HepG2 (cell line): ENCODE measurements around the gene CYSRT1. TPM values are rescaled to one million over a fixed set of nuclear protein-coding genes. Genes with fewer than 3 reads are reported as not detected.

Source experiments
- ATAC-seq: fragments of 200-7000 bp; cut with Tn5 transposase; 3 replicates; pipeline ENCODE4 v1.9.1; 2020; ENCODE audit warnings: mild to moderate bottlenecking, moderate library complexity
- BruUV-seq: library from RNA; stranded (reverse); fragments of 400-500 nt; replicated peaks from 2 replicates; lab custom pipeline; 2021; lab: Mats Ljungman, UMichigan
- CTCF ChIA-PET: fragments of 300-600 bp; formaldehyde crosslinking; extraction: SDS; loops from one replicate; lab custom pipeline; 2021; ENCODE audit warnings: low total read pairs, inconsistent platforms, low intra/inter-chr PET ratio; lab: Yijun Ruan, JAX
- POLR2A ChIA-PET: fragments of 350-600 bp; sonication (Branson Sonifier 250); formaldehyde crosslinking; loops from one replicate; lab custom pipeline; 2020; ENCODE audit warnings: antibody characterized with exemption, inconsistent platforms; lab: Yijun Ruan, JAX
- DNase-seq: peaks from one replicate; pipeline ENCODE4 v3.0.0-alpha.2; 2015; ENCODE audit warnings: low spot score
- FAIRE-seq: peaks from 3 replicates; lab custom pipeline; 2011; peaks lifted over from hg19 to GRCh38; lab: Jason Lieb, UNC
- H2AFZ ChIP-seq: one replicate; pipeline ENCODE4 v1.6.1; 2011; ENCODE audit warnings: low read length, inconsistent platforms
- H3K27ac ChIP-seq: fragments of 300-600 bp; 3 replicates; pipeline ENCODE4 v1.8.0; 2011; ENCODE audit warnings: mixed run types, mild to moderate bottlenecking, mixed read lengths, low read length, inconsistent platforms; ENCODE audit not compliant: insufficient read depth; ENCODE audit errors: extremely low read length
- H3K27me3 ChIP-seq, 2 experiments: fragments of 200-600 bp in 1 of 2; 2 replicates in 1 of 2; 3 replicates in 1 of 2; pipeline versions ENCODE4 v1.6.0 to v1.8.0; 2011; ENCODE audit warnings: low read length in 2 of 2, mild to moderate bottlenecking in 2 of 2, moderate library complexity in 2 of 2, inconsistent platforms in 1 of 2; ENCODE audit not compliant: insufficient read depth in 2 of 2, control insufficient read depth in 1 of 2
- H3K36me3 ChIP-seq, 2 experiments: fragments of 200-600 bp in 1 of 2; replicated peaks in 1 of 2; 2 replicates in 1 of 2; 3 replicates in 1 of 2; pipeline versions ENCODE4 v1.5.1 to v1.8.0; 2011; ENCODE audit warnings: low read length in 2 of 2, inconsistent platforms in 1 of 2; ENCODE audit not compliant: insufficient read depth in 2 of 2, control insufficient read depth in 1 of 2
- H3K4me1 ChIP-seq: 2 replicates; pipeline ENCODE4 v1.5.1; 2012; ENCODE audit warnings: low read length, inconsistent platforms; ENCODE audit not compliant: insufficient read depth
- H3K4me2 ChIP-seq: 2 replicates; pipeline ENCODE4 v1.6.0; 2011; ENCODE audit warnings: low read depth, low read length, inconsistent platforms
- H3K4me3 ChIP-seq, 3 experiments: fragments of 200-600 bp in 1 of 3; sonication (generic), shearing (Covaris generic) in 1 of 3; replicated peaks in 1 of 3; 2 replicates each; pipeline ENCODE4 v1.5.1; 2011 to 2016; ENCODE audit warnings: low read length in 3 of 3, inconsistent platforms in 2 of 3, low read depth in 2 of 3, mild to moderate bottlenecking in 2 of 3, control low read depth in 1 of 3, mixed read lengths in 1 of 3; ENCODE audit not compliant: insufficient read depth in 1 of 3
- H3K79me2 ChIP-seq: one replicate; pipeline ENCODE4 v1.6.1; 2011; ENCODE audit warnings: low read length, inconsistent platforms; ENCODE audit not compliant: insufficient read depth
- H3K9ac ChIP-seq: 2 replicates; pipeline ENCODE4 v1.6.0; 2011; ENCODE audit warnings: mild to moderate bottlenecking, low read depth, low read length, inconsistent platforms; ENCODE audit not compliant: insufficient read depth
- H3K9me3 ChIP-seq: 2 replicates; pipeline ENCODE4 v1.5.1; 2012; ENCODE audit warnings: mild to moderate bottlenecking, low read length
- H4K20me1 ChIP-seq: 2 replicates; pipeline ENCODE4 v1.6.0; 2011; ENCODE audit warnings: inconsistent platforms, mild to moderate bottlenecking, low read length, moderate library complexity; ENCODE audit not compliant: insufficient read depth
- AKAP8 ChIP-seq: sonication (generic); formaldehyde crosslinking; IDR thresholded peaks from 2 replicates; pipeline ENCODE4 v1.5.1; 2020; ENCODE audit warnings: mild to moderate bottlenecking, missing genetic modification reagents
- BCL6 ChIP-seq: IDR thresholded peaks from 2 replicates; pipeline ENCODE4 v1.6.1; 2016; ENCODE audit warnings: missing genetic modification reagents, missing compliant biosample characterization
- ESRRA ChIP-seq: sonication (generic); formaldehyde crosslinking; IDR thresholded peaks from 2 replicates; pipeline ENCODE4 v1.5.1; 2020; ENCODE audit warnings: mild to moderate bottlenecking, low read depth, missing genetic modification reagents
- FIP1L1 ChIP-seq: fragments of 200-400 bp; formaldehyde crosslinking; IDR thresholded peaks from 2 replicates; pipeline ENCODE4 v1.6.1; 2018; ENCODE audit warnings: low read depth, mild to moderate bottlenecking, low read length, moderate library complexity, borderline replicate concordance; ENCODE audit not compliant: insufficient read depth
- GABPB1 ChIP-seq: IDR thresholded peaks from 2 replicates; pipeline ENCODE4 v1.6.1; 2016; ENCODE audit warnings: mild to moderate bottlenecking, missing genetic modification reagents, moderate library complexity, missing compliant biosample characterization
- GATA4 ChIP-seq: sonication (generic); IDR thresholded peaks from 2 replicates; pipeline ENCODE4 v1.6.1; 2016; ENCODE audit warnings: antibody characterized with exemption, low read depth, borderline replicate concordance
- KDM4B ChIP-seq: sonication (generic); formaldehyde crosslinking; IDR thresholded peaks from 2 replicates; pipeline ENCODE4 v1.4.0; 2020; ENCODE audit warnings: missing genetic modification reagents
- KLF11 ChIP-seq: IDR thresholded peaks from 2 replicates; pipeline ENCODE4 v1.6.1; 2016; ENCODE audit warnings: missing compliant biosample characterization
- MXD4 ChIP-seq: IDR thresholded peaks from 2 replicates; pipeline ENCODE4 v1.6.1; 2016; ENCODE audit warnings: mild to moderate bottlenecking, missing biosample characterization, missing genetic modification reagents
- NFKB2 ChIP-seq: sonication (generic); formaldehyde crosslinking; IDR thresholded peaks from 2 replicates; pipeline ENCODE4 v1.4.0; 2020; ENCODE audit warnings: missing genetic modification reagents, borderline replicate concordance
- PCBP2 ChIP-seq: fragments of 200-400 bp; formaldehyde crosslinking; optimal IDR thresholded peaks from 2 replicates; pipeline ENCODE3; 2018; ENCODE audit warnings: low read length, low read depth; ENCODE audit not compliant: poor library complexity, severe bottlenecking
- PHF5A ChIP-seq: IDR thresholded peaks from one replicate; pipeline ENCODE4 v1.6.1; 2018; ENCODE audit warnings: low read depth, missing genetic modification reagents; ENCODE audit not compliant: unreplicated experiment
- PLRG1 ChIP-seq: fragments of 450-650 bp; conservative IDR thresholded peaks from 2 replicates; pipeline ENCODE4 v1.6.1; 2016
- REPIN1 ChIP-seq: sonication (generic); formaldehyde crosslinking; IDR thresholded peaks from 2 replicates; pipeline ENCODE4 v1.8.0; 2022; ENCODE audit warnings: missing genetic modification reagents, low read depth, mild to moderate bottlenecking, borderline replicate concordance
- SALL2 ChIP-seq: sonication (generic); formaldehyde crosslinking; IDR thresholded peaks from 2 replicates; pipeline ENCODE4 v1.8.1; 2023; ENCODE audit warnings: mild to moderate bottlenecking, missing genetic modification reagents, inconsistent platforms
- TEAD3 ChIP-seq: optimal IDR thresholded peaks from 2 replicates; pipeline ENCODE3; 2016; ENCODE audit warnings: borderline replicate concordance
- ZNF124 ChIP-seq: sonication (generic); formaldehyde crosslinking; IDR thresholded peaks from 2 replicates; pipeline ENCODE4 v1.4.0; 2020; ENCODE audit warnings: missing genetic modification reagents
- ZNF205 ChIP-seq: IDR thresholded peaks from 2 replicates; pipeline ENCODE4 v1.6.1; 2018; ENCODE audit warnings: missing biosample characterization, missing genetic modification reagents
- ZNF484 ChIP-seq: sonication (generic); formaldehyde crosslinking; IDR thresholded peaks from 2 replicates; pipeline ENCODE4 v1.5.1; 2020; ENCODE audit warnings: mild to moderate bottlenecking, low read depth, missing genetic modification reagents, borderline replicate concordance
- ZNF629 ChIP-seq: sonication (generic); formaldehyde crosslinking; conservative IDR thresholded peaks from 2 replicates; pipeline ENCODE4 v1.5.0; 2020; ENCODE audit warnings: missing genetic modification reagents
- WGBS: methylation state at CpG from one replicate; pipeline ENCODE4 v1.1.6; 2017; ENCODE audit warnings: low lambda C conversion rate; 5-methylcytosine and 5-hydroxymethylcytosine counted together
- in situ Hi-C: cut with HindIII; loops from 2 replicates; pipeline ENCODE4 v1.10.0; 2017; ENCODE audit warnings: low pct_unique_long_range_greater_than_20kb; ENCODE audit not compliant: extremely low pct_ligation_motif_present
- intact Hi-C: fragments of 100-400 bp; cut with micrococcal nuclease; formaldehyde crosslinking; loops from one replicate; pipeline ENCODE4 v1.10.0; 2022; ENCODE audit not compliant: unreplicated experiment
- polyA plus RNA-seq, 8 experiments: library from polyadenylated mRNA; depleted of rRNA in 3 of 8; stranded (reverse) in 7 of 8; unstranded in 1 of 8; fragments of >200 nt; fragmentation: Illumina TruSeq in 4 of 8; extraction: Trizol in 4 of 8; gene quantifications; 2 replicates each; pipeline versions ENCODE4 v1.2.1 to v1.2.3, GENCODE V29; 2011 to 2016; ENCODE audit warnings: low read depth in 4 of 8, missing spikeins in 1 of 8, mixed read lengths in 1 of 8; ENCODE audit not compliant: insufficient read depth in 1 of 8
- total RNA-seq, 5 experiments: library from RNA; depleted of rRNA; stranded (reverse); fragments of >200 nt; fragmentation: Illumina TruSeq; extraction: Trizol; gene quantifications; 2 replicates each; pipeline ENCODE4 v1.2.3, GENCODE V29; 2016; ENCODE audit warnings: low read depth in 1 of 5
- TF ChIP-seq, protein P1 (sequence below): sonication (generic); formaldehyde crosslinking; IDR thresholded peaks from 2 replicates; pipeline ENCODE4 v1.4.0; 2020; ENCODE audit warnings: missing genetic modification reagents
- TF ChIP-seq, protein P2 (sequence below): sonication (generic); formaldehyde crosslinking; IDR thresholded peaks from 2 replicates; pipeline ENCODE4 v1.8.0; 2022; ENCODE audit warnings: missing genetic modification reagents, mild to moderate bottlenecking, borderline replicate concordance
- TF ChIP-seq, protein P3 (sequence below): IDR thresholded peaks from 2 replicates; pipeline ENCODE4 v1.6.1; 2016; ENCODE audit warnings: low read depth, borderline replicate concordance

The CYSRT1 gene
- total and polyA plus RNA-seq, 2 of the 13 experiments (the other 11 are each of a cell fraction or from before 2014, with no cell fraction given): 1.5 to 2.1 TPM

DNA sequence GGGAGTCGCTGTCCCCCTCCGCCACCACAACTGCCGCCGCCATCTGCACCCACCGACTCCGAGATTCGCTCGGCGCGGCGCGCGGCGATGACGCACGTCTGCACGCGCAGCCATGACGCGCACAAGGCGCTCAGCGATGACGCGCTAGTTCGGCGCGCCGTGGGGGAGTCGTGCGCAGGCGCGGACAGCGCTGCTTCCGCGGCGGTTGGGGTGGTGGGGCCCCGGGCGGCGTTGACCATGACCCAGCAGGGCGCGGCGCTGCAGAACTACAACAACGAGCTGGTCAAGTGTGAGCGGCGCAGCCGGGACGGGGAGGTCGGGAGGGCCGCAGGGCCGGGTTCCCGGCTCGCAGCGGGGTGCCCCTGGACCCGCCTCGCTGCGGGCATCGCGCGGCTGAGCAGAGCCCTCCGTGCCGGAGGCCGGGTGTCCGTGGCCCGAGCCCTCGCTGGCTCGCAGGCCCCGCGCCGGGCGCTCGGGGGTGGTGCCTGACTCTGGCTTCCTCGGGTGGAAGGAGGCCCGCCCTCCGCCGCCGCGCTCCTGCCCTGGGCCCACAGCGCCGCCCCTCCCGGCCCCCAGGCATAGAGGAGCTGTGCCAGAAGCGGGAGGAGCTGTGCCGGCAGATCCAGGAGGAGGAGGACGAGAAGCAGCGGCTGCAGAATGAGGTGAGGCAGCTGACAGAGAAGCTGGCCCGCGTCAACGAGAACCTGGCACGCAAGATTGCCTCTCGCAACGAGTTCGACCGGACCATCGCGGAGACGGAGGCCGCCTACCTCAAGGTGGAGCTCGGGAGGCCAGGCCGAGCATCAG lies 36.3 kb upstream of the CYSRT1 start, which contains the start of the genes ANAPC2 and SSNA1:
TSS of gene ANAPC2 (minus strand) at position 71 of the 807 bp plus-strand sequence. CDS start at position 43, 28 bp downstream.
TSS of gene SSNA1 (plus strand) at position 187 of the 807 bp plus-strand sequence. CDS start at position 238, 51 bp downstream.
- peaks cover 28% of the 10 kb centered on the region for H3K4me1 ChIP-seq
- H3K79me2 ChIP-seq: peaks cover 26% of the 10 kb centered on the region
- H3K27me3 ChIP-seq: no peaks in the 10 kb centered on the region
- peak; percentile 30 for FAIRE-seq
- ATAC-seq: peak; percentile 84
- H3K9me3 ChIP-seq: no peaks in the 10 kb centered on the region
- ChIA-PET CTCF (interaction anchor here (0.8 to 2.6 kb wide), 4 partner anchors 11 to 74 kb away, joined by 3 to 19 read pairs (median 10); partner anchors contain the start of gene RNF224), POLR2A (interaction anchor here (0.8 to 3.8 kb wide), 28 partner anchors 10 to 133 kb away, joined by 3 to 52 read pairs (median 7); partner anchors contain the start of genes MAN1B1, NDOR1, NELFB and RNF208)
- no peak within 1 kb of the TSS for H2AFZ ChIP-seq
- H3K4me3 ChIP-seq: peak within 1 kb of the TSS; percentile 84 to 99 (median 97)
- DNase-seq: peak; percentile 85
- BruUV-seq: TSS peak; percentile 85
- 2% methylated on average over 25 of the region's 98 CpGs for WGBS
- in situ Hi-C loops (loop anchor here (5.0 kb wide), 1 partner anchor 39 kb away; the partner anchor contains the start of genes CYSRT1 and RNF224), intact Hi-C loops (loop anchor here (1.0 to 2.0 kb wide), 3 partner anchors 16 to 38 kb away; partner anchors contain the start of genes NDOR1, RNF224 and TMEM203)
- H3K4me2 ChIP-seq: peak within 1 kb of the TSS; percentile 94
- peaks cover 17 to 28% of the 10 kb centered on the region in 2 experiments; a peak in 3 of 5 replicates for H3K36me3 ChIP-seq
- peak within 1 kb of the TSS; percentile 87 for H3K9ac ChIP-seq
- peak within 1 kb of the TSS; percentile 81 for H3K27ac ChIP-seq
- no peaks in the 10 kb centered on the region for H4K20me1 ChIP-seq
- TF ChIP-seq BCL6 (peak; percentile 46; the same call in 1 of the 2 replicates), ESRRA (CRISPR knock-in tag) (no peak; the same call in 1 of the 2 replicates), PCBP2 (no peak), MXD4 (CRISPR knock-in tag) (peak; percentile 87), NFKB2 (peak; percentile 71; the same call in 1 of the 2 replicates), PLRG1 (no peak), REPIN1 (peak; percentile 95), SALL2 (peak; percentile 81; the same call in 1 of the 2 replicates), PHF5A (CRISPR knock-in tag) (peak; percentile 98), GABPB1 (peak; percentile 95), ZNF629 (no peak), AKAP8 (CRISPR knock-in tag) (peak; percentile 88), KLF11 (CRISPR knock-in tag) (0 out of 2 replicates have a peak, but pooled peaks have one; percentile 25), FIP1L1 (no peak), KDM4B (CRISPR knock-in tag) (0 out of 2 replicates have a peak, but pooled peaks have one; percentile 18), ZNF205 (CRISPR knock-in tag) (peak; percentile 74; the same call in 1 of the 2 replicates), ZNF484 (CRISPR knock-in tag) (no peak), TEAD3 (CRISPR knock-in tag) (peak; percentile 81), ZNF124 (CRISPR knock-in tag) (0 out of 2 replicates have a peak, but pooled peaks have one; percentile 21), GATA4 (peak; percentile 25; the same call in 1 of the 2 replicates)
- TF ChIP-seq, protein P1, sequence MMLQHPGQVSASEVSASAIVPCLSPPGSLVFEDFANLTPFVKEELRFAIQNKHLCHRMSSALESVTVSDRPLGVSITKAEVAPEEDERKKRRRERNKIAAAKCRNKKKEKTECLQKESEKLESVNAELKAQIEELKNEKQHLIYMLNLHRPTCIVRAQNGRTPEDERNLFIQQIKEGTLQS (CRISPR knock-in tag): peak; percentile 65; the same call in 1 of the 2 replicates
- TF ChIP-seq, protein P2, sequence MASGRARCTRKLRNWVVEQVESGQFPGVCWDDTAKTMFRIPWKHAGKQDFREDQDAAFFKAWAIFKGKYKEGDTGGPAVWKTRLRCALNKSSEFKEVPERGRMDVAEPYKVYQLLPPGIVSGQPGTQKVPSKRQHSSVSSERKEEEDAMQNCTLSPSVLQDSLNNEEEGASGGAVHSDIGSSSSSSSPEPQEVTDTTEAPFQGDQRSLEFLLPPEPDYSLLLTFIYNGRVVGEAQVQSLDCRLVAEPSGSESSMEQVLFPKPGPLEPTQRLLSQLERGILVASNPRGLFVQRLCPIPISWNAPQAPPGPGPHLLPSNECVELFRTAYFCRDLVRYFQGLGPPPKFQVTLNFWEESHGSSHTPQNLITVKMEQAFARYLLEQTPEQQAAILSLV (CRISPR knock-in tag): peak; percentile 90; the same call in 1 of the 2 replicates
- TF ChIP-seq, protein P3, sequence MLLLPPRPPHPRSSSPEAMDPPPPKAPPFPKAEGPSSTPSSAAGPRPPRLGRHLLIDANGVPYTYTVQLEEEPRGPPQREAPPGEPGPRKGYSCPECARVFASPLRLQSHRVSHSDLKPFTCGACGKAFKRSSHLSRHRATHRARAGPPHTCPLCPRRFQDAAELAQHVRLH (CRISPR knock-in tag): peak; percentile 83; the same call in 1 of the 2 replicates
